ENCODE data around the gene ENOPH1.

- TF ChIP-seq CTCF (IDR thresholded peaks at IDR 0.05) (no peak), POLR2A (IDR thresholded peaks at IDR 0.05) (no peak)
These were observed 54.8 kb downstream of the ENOPH1 start for GRCh38 chr4:82484996-82485783.
